ENCODE results near the gene C10orf53. TPM values are rescaled to one million over a fixed set of nuclear protein-coding genes. Genes with fewer than 3 reads are reported as not detected.

C10orf53 gene
- total RNA-seq, 1 donor from 2014 or later: not detected

GRCh38 chr10:49737474-49738201, 58.2 kb downstream of the C10orf53 start:
- ATAC-seq: no peak

GRCh38 chr10:49738616-49739360, 59.3 kb downstream of the C10orf53 start:
- no peak for ATAC-seq

GRCh38 chr10:49739426-49739825, 60.0 kb downstream of the C10orf53 start:
- ATAC-seq: no peak

- ATAC-seq: no peak
These were observed 61.1 kb downstream of the C10orf53 start for GRCh38 chr10:49740346-49741107.

- ATAC-seq: no peak
These were observed 61.9 kb downstream of the C10orf53 start for GRCh38 chr10:49741108-49741995.

GRCh38 chr10:49742683-49743463, 63.4 kb downstream of the C10orf53 start:
- no peak for ATAC-seq

- ATAC-seq: no peak
These were observed 64.1 kb downstream of the C10orf53 start for GRCh38 chr10:49743464-49744075.

GRCh38 chr10:49744091-49744685, 64.7 kb downstream of the C10orf53 start:
- no peak for ATAC-seq

- ATAC-seq: no peak
These were observed 65.6 kb downstream of the C10orf53 start for GRCh38 chr10:49744924-49745605.

- ATAC-seq: no peak
These were observed 66.3 kb downstream of the C10orf53 start for GRCh38 chr10:49745756-49746155.

- ATAC-seq: no peak
These were observed 67.3 kb downstream of the C10orf53 start for GRCh38 chr10:49746626-49747302.

Other genes starting within 250 kb of the C10orf53 start
- gene ERCC6, start 140.5 kb upstream of the C10orf53 start, total RNA-seq: 19.0 TPM
- not detected for gene SLC18A3, start 69.3 kb upstream of the C10orf53 start, total RNA-seq
- not detected for gene CHAT, start 65.6 kb upstream of the C10orf53 start, total RNA-seq
- gene OGDHL, start 82.7 kb downstream of the C10orf53 start, total RNA-seq: 0.52 TPM